Colon (tissue), 2 donors: ENCODE results near the gene HIP1.
"Not testable (repeated sequence)": the region's sequence is repeated elsewhere in the genome, so short reads cannot be mapped to it uniquely, and the experiment has no call there.

Source experiments
- FAIRE-seq: peaks from 2 replicates; lab custom pipeline; 2012; peaks lifted over from hg19 to GRCh38; lab: Jason Lieb, UNC
- donor health status: control.
- donor health status: control.

HIP1 gene

DNA sequence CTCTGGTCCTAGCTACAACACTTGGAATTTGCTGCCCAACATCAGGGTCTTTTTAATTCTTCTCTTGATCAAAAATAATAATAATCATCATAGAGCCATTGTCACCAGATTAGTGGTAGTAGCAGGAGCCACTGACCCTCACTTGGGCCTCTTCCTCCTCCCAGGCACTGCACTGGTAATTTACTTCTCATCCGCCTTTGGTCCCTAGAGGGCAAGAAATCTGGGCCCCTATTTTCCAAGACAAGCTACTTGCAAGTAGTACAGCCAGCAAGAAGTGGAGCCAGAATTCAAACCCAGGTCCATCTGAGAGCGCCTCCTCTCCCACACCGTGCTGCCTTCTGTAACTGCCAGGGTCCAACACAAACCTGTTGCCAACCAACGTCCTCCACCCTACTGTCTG is 125.4 kb downstream of the HIP1 start:
- no peak for FAIRE-seq

DNA sequence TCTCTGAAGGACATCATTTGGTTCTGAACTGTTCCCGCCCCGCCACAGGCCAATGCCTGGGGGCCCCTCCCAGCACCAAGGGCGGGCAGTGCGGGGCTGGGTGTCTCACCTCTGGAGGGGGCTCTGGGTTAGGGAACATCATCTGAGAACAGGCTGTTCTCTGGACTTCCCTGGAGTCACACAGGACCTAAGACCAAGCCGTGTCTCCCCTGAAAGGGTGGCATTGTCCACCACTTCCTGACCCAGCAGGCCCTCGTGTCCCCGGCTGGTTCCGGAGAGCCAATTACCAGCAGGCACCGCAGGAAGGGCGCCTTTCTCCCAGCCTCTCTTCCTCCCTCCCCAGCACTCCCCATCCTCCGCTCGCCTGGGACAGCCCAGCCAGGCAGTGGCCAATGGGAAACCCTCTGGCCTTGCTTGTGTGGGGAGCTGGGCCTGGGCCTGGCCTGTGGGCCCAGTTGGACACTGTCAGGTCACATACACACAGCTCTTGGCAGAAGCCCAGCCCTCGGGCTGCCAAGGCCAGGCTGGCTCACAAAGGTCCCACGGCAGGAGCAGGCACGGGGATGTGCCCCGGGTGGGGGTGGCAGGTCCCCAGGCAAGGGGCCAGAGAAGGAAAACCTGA is 127.1 kb downstream of the HIP1 start:
- FAIRE-seq, result no peak

DNA sequence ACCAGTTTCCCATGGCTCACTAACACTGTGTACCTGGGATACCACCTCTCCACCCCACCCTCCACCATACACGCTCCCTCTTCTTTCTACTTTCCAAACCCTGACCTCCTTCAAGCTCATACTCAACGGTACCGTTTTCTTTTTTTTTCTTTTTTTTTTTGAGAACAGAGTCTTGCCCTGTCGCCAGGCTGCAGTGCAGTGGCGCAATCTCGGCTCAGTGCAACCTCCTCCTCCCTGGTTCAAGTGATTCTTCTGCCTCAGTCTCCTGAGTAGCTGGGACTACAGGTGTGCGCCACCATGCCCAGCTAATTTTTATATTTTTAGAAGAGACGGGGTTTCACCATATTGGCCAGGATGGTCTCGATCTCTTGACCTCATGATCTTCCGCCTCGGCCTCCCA is 129.3 kb downstream of the HIP1 start:
- FAIRE-seq, result not testable (repeated sequence)

DNA sequence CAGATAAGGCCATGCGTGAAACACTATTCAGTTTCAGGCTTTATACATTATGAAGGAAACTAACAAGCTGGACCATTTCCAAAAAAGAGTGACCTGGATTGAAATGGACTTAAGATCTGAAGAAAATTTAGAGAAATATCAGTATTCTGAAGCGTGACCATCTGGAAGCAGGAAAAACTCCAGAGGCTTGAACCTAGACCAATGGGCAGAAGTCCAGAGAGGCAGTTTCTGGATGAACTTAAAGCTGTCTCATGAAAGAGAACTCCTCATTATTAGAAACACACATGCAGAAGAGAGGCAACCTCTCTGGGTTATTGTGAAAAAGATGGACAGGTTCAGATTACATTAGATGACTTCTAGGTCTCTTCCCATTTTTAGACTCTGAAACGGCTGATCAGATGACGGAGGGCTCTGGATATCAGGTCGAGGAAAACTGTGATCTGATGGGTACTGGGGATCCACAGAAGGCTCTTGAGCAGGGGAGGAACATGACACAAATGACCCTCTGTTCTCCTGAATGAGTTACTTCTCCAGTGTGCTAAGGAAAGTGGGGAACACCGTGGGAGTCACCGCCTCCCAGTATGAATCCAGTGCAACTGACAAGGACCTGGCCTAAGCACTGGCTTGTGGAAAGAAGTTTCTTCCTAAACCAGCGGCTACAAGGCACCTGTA is 130.2 kb downstream of the HIP1 start:
- no peak for FAIRE-seq

DNA sequence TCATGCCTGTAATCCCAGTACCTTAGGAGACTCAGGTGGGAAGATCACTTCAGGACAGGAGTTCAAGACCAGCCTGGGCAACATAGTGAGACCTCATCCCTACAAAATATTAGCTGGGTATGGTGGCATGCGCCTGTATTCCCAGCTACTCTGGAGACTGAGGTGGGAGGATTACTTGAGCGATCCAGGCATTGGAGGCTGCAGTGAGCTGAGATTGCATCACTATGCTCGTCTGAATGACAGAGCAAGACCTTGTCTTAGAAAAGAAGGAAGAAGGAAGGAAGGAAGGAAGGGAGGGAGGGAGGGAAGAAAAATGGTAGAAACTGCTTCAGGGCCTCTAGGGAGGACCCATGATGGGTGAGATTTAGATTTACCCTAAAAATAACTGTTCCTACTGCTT is 134.3 kb downstream of the HIP1 start:
- FAIRE-seq, result no peak

DNA sequence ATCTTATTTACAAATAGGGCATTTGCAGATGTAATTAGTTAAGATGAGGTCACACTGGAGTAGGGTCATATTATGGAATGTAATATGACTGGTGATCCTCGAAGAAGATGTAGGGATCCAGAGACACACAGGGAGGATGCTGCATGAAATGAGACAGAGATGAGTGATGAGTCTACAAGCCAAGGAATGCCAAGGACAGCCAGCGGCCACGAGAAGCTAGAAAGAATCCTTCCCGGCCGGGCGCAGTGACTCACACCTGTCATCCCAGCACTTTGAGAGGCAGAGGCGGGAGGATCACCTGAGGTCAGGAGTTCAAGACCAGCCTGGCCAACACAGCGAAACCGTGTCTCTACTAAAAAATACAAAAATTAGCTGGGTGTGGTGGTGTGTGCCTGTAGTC is 135.9 kb downstream of the HIP1 start:
- FAIRE-seq, result not testable (repeated sequence)

DNA sequence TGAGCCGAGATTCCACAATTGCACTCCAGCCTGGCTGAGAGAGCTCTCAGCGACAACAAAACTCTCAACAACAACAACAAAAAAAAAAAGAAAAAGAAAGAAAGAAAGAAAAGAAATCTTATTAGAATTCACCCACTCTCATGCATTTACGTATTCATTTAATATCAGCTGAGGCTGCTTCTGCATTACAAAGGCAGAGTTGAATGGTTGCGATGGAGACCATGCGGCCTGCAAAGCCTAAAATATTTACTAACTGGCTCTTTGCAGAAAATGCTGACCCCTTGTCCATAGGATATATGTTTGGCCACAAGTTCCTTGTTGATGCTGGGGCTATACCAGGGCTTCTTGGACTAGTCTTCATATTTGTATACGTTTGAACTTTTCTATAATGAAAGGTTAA is 137.2 kb downstream of the HIP1 start:
- no peak for FAIRE-seq

DNA sequence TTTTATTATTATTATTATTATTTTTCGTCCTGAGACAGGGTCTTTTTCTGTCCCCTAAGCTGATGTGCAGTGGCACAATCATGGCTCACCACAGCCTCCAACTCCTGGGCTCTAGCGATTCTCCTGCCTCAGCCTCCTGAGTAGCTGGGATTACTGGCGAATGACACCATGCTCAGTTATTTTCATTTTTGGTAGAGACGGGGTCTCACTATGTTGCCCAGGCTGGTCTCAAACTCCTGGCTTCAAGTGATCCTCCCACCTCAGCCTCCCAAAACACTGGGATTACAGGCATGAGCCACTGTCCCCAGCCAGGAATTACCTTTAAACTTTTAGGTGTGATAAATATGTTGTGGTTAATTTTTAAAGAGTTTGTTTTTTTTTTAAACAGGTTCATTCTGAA is 138.0 kb downstream of the HIP1 start:
- FAIRE-seq, result not testable (repeated sequence)

DNA sequence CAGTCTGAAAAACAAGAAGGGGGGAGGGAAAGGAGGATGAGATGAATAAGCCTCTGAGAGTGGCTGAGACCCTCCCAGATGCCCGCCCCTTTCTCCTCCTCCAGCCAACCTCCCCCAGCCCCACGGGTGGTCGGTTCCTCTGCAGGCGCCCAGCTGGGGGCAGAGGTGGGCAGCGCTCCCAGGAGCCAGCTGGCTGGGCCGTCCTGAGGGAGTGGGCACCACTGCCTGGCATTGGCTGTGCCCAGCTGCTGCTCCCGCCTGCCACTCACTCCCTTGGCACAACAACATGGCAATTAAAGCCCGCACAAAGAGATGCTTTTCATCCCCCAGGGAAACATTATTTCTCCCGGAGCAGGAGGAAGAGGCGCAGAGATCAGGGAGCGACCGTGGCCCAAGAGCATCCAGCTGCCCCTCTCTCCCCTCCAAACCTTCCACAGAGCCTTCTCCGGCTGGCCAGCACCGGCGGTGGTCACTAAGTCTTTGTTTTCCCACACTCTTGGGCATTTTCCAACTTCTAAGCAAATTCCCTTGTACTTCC is 139.4 kb downstream of the HIP1 start:
- no peak for FAIRE-seq

DNA sequence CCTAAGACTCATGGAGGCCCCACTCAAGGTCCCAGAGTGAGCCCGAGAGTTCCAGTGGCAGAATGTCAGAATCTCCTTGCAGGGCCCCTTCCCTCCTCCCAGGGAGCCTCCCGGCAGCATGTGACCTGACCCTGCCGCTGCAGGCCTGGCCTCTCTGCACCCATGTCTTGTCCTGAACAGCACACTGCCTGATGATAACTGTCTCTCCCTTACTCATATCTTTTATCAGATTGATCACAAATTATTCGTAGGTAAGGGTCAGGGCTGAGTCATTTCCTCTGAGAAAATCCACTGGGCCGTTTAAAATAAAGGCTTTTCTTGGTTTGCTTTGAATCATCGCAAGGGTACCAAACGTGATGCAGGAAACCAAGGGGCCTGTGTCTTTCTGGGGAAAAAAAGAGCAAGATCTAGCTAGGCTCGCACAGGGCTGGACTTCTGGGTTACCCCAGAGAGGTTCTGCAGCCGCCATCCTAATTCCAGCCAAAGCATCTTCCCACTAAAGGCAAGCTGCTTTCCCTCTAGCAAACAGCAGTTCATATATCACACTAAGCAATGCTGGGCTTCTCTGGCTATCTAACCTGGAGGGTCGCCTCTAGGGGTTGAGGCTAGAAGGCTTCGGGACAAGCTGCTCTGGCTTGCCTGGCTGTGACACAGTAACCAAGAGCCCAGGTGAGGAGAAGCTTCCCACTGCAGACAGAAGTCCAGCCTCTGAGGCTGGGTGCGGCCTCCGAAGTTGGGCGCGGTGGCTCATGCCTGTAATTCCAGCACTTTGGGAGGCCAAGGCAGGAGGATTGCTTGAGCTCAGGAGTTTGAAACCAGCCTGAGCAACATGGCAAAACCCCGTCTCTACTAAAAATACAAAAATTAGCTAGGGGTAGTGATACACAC is 141.8 kb downstream of the HIP1 start:
- FAIRE-seq, result no peak

DNA sequence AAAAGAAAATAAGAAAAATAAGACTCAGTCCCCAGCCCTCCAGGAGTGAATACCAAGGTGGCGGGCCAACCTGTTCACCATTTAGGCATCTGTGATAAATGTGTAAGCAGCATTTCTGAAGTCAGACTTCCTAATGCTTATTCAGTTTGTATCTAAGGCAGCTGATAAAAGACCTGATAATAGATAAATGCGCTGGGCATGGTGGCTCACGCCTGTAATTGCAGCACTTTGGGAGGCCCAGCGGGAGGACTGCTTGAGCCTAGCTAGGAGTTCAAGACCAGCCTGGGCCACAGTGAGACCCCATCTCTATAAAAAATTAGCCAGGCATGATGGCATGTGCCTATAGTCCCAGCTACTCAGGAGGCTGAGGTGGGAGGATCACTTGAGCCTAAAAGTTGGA is 143.0 kb downstream of the HIP1 start:
- FAIRE-seq, result no peak

DNA sequence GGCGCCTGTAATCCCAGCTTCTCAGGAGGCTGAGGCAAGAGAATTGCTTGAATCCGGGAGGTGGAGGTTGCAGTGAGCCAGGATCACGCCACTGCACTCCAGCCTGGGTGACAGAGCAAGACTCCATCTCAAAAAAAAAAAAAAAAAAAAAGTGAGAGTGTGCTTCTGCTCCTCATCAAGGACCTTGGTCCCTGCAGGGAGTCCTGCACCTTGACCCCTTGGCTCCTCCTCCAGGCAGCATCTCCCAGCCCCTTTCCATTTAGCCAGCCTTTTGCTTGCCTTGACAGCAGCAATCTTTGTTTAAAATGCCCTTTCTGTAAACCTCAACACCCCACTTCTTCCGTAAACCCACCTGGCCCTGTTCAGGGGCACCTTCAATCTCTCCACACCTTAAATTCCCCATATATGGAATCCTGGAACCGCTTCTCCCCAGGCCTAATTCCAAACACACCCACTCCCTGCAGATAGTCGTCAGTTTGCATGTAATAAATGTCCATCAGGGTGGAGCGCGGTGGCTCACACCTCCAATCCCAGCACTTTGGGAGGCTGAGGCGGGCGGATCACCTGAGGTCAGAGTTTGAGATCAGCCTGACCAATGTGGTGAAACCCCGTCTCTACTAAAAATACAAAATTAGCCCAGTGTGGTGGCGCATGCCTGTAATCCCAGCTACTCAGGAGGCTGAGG is 145.1 kb downstream of the HIP1 start:
- not testable (repeated sequence) for FAIRE-seq

DNA sequence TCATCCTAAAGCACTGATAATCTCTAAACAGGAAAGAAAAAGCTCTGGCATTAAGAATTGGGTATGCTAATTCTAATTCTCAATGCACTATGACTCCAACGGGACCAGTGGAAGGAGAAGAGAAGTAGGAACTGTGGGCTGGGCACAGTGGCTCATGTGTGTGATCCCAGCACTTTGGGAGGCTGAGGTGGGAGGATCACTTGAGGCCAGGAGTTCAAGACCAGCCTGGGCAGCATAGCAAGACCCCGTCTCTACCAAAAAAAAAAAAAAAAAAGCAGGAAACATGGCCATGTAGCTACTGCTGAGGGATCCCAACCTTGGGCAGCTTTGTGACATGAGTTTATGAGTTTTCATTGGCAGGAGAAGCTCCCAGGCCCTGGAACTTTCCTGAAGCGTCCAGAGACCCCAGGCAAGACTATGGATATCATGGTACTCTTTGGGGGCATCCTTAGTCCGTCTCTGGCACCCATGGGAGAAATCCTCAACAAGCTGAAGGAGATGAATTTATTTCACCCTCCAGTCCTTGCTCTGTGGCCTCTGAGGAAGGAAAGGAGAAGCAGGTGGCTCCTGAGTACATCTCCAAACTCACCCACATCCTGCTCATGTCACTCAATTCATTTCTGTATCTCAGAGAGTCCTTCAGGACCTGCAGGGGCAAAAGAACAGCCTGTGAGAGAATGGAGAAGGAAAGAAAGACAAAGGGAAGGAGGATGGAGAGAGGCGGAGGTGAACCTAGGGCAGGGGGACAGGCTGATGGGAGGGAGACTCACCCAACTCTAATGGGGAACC is 147.1 kb downstream of the HIP1 start:
- no peak for FAIRE-seq

DNA sequence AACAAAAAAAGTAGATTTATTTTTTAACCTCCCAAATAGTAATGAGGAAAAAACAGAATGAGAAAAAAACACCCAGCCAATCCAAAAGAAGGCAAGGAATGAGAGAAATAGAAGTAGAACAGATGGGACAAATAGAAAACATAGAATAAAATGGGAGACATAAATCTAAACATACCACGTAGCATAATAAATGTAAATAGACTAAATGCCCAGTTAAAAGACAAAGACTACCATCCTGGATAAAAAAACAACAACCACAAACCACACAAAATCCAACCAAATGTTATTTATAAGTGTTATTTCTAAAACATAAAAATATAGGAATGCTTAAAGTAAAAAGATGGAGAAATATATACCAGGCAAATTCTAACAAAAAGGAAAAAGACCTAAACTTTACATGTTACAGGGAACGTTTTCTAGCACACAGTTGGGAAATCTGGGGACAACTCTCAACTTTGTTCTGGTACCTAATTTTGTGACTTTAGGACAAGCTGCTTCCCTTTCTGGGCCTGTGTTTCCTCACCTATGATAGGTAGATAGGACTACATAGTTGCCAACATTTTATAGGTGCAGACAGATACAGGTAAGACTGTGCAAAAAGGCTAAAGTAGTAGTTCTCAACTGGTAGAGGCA is 148.3 kb downstream of the HIP1 start:
- FAIRE-seq, result no peak

DNA sequence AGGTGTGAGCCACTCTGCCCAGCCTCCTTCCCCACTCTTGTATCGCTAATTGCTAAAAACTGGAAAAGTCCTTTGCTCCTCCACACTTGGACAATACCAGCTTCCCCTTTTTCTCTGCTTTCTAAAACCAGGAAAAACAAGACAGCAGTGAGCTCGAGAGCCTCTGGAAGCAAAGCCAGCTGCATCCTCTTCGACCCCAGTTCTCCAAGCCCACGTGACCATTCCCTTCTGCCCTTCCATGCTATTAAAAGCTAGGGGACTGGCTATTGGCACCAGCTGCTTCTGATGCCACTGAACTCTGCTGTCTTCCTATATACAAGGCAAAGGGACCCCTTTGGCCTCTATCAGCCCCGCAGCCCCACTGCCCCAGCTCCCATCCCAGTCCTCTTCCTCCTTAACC is 154.4 kb downstream of the HIP1 start:
- FAIRE-seq, result no peak

DNA sequence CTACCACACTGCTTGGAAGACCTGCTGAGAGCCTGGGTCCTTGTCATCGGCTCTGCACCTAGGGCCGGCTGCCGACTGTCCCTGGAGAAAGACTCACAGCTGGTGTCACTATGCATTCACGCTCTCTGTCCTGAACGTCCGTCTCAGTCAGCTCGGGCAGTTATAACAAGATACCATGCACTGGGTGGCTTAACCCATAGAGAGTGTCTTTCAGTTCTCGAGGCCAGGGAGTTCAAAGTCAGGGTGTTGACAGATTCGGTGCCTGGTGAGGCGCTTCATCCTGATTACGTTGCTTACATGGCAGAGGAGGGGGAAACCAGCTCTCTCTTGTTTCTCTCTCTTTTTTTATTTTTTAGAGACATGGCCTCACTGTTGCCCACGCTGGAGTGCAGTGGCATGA is 155.5 kb downstream of the HIP1 start:
- FAIRE-seq, result no peak

DNA sequence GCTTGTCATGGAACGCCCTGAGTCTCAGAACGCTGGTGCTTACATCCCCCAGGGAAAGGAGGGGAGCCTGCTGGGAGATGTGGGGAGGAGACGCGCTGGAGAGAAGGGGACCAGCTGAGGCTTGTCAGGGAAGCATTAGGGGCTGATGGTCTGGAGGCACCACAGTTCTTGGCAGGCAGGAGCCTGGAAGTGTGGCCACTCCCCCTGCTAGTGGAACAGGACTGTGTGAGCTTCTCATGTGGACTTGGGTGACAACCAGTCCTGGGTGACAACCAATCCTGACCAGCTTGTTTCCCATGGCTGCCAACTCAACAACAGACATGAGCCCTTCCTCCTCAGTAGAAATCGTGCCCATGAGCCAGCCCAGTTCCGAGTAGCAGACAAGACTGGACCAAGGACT is 158.8 kb downstream of the HIP1 start:
- no peak for FAIRE-seq

DNA sequence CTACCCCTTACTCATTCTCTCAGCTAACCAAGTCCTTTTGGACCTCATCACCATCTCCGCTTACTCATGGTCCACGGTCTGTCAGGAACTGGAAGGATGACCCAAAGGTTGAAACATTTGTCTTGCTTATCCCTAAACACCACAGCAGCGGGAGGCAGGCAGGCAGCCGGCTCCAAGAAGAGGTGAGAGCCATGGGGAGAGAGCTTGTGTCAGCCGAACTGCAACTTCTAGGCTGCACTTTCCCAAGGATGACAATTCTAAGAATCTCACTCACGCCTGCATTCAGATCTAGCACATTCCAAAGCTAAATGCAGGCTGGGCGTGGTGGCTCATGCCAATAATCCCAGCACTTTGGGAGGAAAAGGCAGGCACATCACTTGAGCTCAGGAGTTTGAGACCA is 160.7 kb downstream of the HIP1 start:
- FAIRE-seq, result no peak

DNA sequence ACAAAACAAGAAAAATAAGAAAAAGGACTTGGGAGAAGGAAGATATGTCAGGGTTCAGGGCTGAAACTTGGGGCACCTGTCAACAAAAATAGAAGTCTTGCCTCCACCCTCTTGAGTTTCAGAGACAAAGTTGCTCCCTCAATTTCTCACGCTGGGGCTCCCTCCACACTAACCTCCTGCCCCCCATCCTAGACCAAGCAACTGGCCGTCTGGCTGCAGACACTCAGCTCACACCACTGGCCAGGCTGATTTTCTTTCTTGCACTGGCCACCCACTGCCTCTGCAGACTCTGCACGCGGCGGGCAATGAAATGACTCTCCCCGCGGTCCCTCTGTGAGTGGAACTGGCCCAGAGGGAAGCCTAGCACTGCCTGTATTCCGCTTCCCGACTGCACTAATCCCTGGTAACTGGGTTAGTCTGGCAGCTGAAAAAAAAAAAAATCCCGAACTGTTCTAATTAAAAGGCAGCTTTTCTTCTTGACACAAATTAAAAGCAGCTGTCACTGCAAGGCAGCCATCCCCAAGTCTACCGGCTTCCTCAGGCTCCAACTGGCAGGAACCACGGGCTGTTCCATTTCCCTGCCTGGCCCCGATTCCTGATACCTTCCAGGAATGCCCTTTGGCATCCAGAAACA is 163.1 kb downstream of the HIP1 start:
- no peak for FAIRE-seq

DNA sequence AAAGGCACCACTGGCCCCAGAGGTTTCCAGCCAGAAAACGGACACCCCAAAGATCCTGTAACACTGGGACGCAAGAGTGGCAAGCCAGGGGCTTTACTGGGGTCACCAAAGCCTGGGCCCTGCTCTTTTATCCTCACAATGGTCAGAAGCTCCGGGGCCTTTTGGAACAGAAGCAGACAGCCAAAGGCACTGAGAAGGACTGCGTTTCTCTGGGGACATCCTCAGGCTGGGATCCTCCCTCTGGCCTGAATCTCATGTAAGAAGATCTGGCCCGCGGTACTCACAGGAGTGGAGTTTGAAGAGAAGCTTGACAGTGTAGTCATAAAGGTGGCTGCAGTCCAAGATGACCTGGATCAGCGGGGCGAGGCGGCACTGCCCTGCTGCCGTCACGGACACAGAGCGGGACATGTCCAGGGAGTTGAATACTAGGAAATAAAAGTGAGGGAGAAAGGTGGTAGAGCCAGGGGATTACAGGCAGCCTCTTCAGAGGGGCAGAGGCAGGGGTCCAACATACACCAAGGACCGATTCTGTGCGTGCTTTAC is 165.2 kb downstream of the HIP1 start:
- no peak for FAIRE-seq
